ENCODE results near the gene TMCO6.

The TMCO6 gene

DNA sequence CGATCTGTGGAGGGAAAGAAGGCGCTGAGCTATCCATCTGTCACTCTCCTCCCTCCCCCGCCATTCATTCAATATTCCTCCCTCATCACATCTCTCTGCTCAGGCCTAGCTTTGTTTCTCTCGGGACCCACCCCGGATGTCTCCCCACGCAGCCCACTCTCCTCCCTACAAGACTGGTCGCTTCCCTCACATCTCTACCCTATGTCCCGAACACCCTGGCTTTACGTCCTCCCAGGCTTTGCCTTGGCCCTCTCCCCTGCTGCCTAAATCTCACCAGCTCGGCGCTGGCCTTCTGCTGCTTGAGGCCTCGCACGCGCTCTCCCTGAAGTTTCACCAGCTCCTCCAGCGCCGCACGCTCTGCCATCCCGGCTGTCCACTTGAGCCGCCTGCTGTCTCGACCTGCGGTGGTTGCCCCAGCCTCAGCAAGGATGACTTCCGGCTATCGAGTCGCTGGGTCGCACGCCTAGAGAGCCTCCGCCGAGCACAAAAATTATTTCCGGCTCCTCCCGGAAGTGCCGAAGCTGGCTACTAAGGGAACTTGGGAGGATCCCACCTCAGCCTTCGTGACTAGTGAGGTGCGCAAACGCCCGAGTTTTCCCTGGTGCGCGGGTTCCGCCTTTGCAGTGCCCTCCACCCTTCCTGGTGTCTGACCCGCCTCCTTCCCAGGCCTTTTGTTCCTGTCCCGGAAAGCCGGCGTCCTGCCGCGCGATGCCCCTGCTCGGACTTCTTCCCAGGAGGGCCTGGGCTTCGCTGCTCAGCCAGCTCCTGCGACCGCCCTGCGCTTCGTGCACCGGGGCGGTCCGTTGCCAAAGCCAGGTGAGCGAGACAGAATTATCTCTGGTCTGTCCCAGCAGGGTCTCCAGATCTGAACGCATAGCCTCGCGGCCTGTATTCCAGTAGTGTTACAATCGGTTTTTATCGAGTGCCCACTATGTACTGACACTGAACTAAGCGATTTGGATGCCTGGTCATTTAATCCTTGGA, 52.0 kb downstream of the TMCO6 start, which contains the start of the genes HARS1 and HARS2 (continued):
- TF ChIP-seq, protein P1, sequence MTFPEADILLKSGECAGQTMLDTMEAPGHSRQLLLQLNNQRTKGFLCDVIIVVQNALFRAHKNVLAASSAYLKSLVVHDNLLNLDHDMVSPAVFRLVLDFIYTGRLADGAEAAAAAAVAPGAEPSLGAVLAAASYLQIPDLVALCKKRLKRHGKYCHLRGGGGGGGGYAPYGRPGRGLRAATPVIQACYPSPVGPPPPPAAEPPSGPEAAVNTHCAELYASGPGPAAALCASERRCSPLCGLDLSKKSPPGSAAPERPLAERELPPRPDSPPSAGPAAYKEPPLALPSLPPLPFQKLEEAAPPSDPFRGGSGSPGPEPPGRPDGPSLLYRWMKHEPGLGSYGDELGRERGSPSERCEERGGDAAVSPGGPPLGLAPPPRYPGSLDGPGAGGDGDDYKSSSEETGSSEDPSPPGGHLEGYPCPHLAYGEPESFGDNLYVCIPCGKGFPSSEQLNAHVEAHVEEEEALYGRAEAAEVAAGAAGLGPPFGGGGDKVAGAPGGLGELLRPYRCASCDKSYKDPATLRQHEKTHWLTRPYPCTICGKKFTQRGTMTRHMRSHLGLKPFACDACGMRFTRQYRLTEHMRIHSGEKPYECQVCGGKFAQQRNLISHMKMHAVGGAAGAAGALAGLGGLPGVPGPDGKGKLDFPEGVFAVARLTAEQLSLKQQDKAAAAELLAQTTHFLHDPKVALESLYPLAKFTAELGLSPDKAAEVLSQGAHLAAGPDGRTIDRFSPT (tag by site-specific recombination; IDR thresholded peaks at IDR 0.05): peak; percentile 95
- TF ChIP-seq ZNF837 (tag by site-specific recombination; IDR thresholded peaks at IDR 0.05) (0 out of 2 replicates have a peak, but pooled peaks have one; percentile 23), ZNF2 (tag by site-specific recombination; IDR thresholded peaks at IDR 0.05) (peak; percentile 80; the same call in 1 of the 2 replicates), ZNF561 (tag by site-specific recombination; IDR thresholded peaks at IDR 0.05; ENCODE audit: borderline replicate concordance) (peak; percentile 88; the same call in 1 of the 2 replicates), FEZF1 (tag by site-specific recombination; IDR thresholded peaks at IDR 0.05) (peak; percentile 27), WT1 (tag by site-specific recombination; IDR thresholded peaks at IDR 0.05) (peak; percentile 64), TCF7L2 (IDR thresholded peaks at IDR 0.05; ENCODE audit: borderline replicate concordance, low read depth, low read length) (no peak), ZNF174 (tag by site-specific recombination; IDR thresholded peaks at IDR 0.05) (no peak), MEIS1 (CRISPR knock-in tag; IDR thresholded peaks at IDR 0.05; ENCODE audit: borderline replicate concordance) (no peak), ZNF335 (tag by site-specific recombination; conservative IDR thresholded peaks at IDR 0.05) (peak; percentile 97), REPIN1 (tag by site-specific recombination; IDR thresholded peaks at IDR 0.05; ENCODE audit: low read depth) (peak; percentile 46; the same call in 1 of the 2 replicates), PRDM1 (tag by site-specific recombination; IDR thresholded peaks at IDR 0.05) (peak; percentile 49; the same call in 1 of the 2 replicates), ZBTB8A (tag by site-specific recombination; IDR thresholded peaks at IDR 0.05) (peak; percentile 88), ZSCAN16 (tag by site-specific recombination; IDR thresholded peaks at IDR 0.05) (no peak)
- TF ChIP-seq, protein P2, sequence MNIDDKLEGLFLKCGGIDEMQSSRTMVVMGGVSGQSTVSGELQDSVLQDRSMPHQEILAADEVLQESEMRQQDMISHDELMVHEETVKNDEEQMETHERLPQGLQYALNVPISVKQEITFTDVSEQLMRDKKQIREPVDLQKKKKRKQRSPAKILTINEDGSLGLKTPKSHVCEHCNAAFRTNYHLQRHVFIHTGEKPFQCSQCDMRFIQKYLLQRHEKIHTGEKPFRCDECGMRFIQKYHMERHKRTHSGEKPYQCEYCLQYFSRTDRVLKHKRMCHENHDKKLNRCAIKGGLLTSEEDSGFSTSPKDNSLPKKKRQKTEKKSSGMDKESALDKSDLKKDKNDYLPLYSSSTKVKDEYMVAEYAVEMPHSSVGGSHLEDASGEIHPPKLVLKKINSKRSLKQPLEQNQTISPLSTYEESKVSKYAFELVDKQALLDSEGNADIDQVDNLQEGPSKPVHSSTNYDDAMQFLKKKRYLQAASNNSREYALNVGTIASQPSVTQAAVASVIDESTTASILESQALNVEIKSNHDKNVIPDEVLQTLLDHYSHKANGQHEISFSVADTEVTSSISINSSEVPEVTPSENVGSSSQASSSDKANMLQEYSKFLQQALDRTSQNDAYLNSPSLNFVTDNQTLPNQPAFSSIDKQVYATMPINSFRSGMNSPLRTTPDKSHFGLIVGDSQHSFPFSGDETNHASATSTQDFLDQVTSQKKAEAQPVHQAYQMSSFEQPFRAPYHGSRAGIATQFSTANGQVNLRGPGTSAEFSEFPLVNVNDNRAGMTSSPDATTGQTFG (tag by site-specific recombination; IDR thresholded peaks at IDR 0.05; ENCODE audit: borderline replicate concordance): no peak
- TF ChIP-seq, protein P3, sequence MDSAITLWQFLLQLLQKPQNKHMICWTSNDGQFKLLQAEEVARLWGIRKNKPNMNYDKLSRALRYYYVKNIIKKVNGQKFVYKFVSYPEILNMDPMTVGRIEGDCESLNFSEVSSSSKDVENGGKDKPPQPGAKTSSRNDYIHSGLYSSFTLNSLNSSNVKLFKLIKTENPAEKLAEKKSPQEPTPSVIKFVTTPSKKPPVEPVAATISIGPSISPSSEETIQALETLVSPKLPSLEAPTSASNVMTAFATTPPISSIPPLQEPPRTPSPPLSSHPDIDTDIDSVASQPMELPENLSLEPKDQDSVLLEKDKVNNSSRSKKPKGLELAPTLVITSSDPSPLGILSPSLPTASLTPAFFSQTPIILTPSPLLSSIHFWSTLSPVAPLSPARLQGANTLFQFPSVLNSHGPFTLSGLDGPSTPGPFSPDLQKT (IDR thresholded peaks at IDR 0.05; ENCODE audit: borderline replicate concordance, low read depth, low read length): no peak; the same call in 1 of the 2 replicates
- TF ChIP-seq, protein P4, sequence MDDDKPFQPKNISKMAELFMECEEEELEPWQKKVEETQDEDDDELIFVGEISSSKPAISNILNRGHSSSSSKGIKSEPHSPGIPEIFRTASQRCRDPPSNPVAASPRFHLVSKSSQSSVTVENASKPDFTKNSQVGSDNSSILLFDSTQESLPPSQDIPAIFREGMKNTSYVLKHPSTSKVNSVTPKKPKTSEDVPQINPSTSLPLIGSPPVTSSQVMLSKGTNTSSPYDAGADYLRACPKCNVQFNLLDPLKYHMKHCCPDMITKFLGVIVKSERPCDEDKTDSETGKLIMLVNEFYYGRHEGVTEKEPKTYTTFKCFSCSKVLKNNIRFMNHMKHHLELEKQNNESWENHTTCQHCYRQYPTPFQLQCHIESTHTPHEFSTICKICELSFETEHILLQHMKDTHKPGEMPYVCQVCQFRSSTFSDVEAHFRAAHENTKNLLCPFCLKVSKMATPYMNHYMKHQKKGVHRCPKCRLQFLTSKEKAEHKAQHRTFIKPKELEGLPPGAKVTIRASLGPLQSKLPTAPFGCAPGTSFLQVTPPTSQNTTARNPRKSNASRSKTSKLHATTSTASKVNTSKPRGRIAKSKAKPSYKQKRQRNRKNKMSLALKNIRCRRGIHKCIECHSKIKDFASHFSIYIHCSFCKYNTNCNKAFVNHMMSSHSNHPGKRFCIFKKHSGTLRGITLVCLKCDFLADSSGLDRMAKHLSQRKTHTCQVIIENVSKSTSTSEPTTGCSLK (tag by site-specific recombination; IDR thresholded peaks at IDR 0.05): no peak
- TF ChIP-seq, protein P5, sequence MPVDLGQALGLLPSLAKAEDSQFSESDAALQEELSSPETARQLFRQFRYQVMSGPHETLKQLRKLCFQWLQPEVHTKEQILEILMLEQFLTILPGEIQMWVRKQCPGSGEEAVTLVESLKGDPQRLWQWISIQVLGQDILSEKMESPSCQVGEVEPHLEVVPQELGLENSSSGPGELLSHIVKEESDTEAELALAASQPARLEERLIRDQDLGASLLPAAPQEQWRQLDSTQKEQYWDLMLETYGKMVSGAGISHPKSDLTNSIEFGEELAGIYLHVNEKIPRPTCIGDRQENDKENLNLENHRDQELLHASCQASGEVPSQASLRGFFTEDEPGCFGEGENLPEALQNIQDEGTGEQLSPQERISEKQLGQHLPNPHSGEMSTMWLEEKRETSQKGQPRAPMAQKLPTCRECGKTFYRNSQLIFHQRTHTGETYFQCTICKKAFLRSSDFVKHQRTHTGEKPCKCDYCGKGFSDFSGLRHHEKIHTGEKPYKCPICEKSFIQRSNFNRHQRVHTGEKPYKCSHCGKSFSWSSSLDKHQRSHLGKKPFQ (tag by site-specific recombination; IDR thresholded peaks at IDR 0.05): peak; percentile 31; the same call in 1 of the 2 replicates
- TF ChIP-seq, protein P6, sequence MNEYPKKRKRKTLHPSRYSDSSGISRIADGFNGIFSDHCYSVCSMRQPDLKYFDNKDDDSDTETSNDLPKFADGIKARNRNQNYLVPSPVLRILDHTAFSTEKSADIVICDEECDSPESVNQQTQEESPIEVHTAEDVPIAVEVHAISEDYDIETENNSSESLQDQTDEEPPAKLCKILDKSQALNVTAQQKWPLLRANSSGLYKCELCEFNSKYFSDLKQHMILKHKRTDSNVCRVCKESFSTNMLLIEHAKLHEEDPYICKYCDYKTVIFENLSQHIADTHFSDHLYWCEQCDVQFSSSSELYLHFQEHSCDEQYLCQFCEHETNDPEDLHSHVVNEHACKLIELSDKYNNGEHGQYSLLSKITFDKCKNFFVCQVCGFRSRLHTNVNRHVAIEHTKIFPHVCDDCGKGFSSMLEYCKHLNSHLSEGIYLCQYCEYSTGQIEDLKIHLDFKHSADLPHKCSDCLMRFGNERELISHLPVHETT (tag by site-specific recombination; IDR thresholded peaks at IDR 0.05): peak; percentile 78
- TF ChIP-seq, protein P7, sequence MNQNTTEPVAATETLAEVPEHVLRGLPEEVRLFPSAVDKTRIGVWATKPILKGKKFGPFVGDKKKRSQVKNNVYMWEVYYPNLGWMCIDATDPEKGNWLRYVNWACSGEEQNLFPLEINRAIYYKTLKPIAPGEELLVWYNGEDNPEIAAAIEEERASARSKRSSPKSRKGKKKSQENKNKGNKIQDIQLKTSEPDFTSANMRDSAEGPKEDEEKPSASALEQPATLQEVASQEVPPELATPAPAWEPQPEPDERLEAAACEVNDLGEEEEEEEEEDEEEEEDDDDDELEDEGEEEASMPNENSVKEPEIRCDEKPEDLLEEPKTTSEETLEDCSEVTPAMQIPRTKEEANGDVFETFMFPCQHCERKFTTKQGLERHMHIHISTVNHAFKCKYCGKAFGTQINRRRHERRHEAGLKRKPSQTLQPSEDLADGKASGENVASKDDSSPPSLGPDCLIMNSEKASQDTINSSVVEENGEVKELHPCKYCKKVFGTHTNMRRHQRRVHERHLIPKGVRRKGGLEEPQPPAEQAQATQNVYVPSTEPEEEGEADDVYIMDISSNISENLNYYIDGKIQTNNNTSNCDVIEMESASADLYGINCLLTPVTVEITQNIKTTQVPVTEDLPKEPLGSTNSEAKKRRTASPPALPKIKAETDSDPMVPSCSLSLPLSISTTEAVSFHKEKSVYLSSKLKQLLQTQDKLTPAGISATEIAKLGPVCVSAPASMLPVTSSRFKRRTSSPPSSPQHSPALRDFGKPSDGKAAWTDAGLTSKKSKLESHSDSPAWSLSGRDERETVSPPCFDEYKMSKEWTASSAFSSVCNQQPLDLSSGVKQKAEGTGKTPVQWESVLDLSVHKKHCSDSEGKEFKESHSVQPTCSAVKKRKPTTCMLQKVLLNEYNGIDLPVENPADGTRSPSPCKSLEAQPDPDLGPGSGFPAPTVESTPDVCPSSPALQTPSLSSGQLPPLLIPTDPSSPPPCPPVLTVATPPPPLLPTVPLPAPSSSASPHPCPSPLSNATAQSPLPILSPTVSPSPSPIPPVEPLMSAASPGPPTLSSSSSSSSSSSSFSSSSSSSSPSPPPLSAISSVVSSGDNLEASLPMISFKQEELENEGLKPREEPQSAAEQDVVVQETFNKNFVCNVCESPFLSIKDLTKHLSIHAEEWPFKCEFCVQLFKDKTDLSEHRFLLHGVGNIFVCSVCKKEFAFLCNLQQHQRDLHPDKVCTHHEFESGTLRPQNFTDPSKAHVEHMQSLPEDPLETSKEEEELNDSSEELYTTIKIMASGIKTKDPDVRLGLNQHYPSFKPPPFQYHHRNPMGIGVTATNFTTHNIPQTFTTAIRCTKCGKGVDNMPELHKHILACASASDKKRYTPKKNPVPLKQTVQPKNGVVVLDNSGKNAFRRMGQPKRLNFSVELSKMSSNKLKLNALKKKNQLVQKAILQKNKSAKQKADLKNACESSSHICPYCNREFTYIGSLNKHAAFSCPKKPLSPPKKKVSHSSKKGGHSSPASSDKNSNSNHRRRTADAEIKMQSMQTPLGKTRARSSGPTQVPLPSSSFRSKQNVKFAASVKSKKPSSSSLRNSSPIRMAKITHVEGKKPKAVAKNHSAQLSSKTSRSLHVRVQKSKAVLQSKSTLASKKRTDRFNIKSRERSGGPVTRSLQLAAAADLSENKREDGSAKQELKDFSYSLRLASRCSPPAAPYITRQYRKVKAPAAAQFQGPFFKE (tag by site-specific recombination; IDR thresholded peaks at IDR 0.05; ENCODE audit: borderline replicate concordance): no peak

Measured in HEK293 (cell line).